Mammary epithelial cell (primary cell): ENCODE data around the gene RPA1.
"Not testable (repeated sequence)": the region's sequence is repeated elsewhere in the genome, so short reads cannot be mapped to it uniquely, and the experiment has no call there.

Experiments
- EZH2 ChIP-seq: IDR thresholded peaks from 2 replicates; pipeline ENCODE4 v1.6.1; 2012; ENCODE audit warnings: low read length, inconsistent platforms, borderline replicate concordance
- TF ChIP-seq, protein P1 (sequence below), 2 donors: IDR thresholded peaks in 1 of 2; conservative IDR thresholded peaks in 1 of 2; 2 replicates each; pipeline ENCODE4 v1.5.1; 2011 to 2012; ENCODE audit warnings: inconsistent platforms in 2 of 2, low read length in 2 of 2, mild to moderate bottlenecking in 2 of 2, control low read depth in 1 of 2, low read depth in 1 of 2; ENCODE audit not compliant: insufficient read depth in 1 of 2; ENCODE audit errors: extremely low read depth in 1 of 2

DNA sequence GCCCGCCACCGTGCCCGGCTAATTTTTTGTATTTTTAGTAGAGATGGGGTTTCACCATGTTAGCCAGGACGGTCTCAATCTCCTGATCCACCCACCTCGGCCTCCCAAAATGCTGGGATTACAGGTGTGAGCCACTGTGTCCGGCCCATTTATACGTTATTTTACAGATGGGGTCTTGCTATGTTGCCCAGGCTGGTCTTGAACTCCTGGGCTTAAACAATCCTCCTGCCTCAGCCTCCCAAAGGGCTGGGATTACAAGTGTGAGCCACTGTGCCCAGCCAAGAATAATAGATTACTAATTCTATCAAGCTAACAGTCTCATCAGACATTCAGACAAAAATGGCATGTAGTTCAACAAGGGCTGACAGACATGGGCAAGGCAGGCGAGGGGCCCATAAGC, 20.0 kb upstream of the RPA1 start:
- TF ChIP-seq EZH2, result not testable (repeated sequence)
- TF ChIP-seq, protein P1, sequence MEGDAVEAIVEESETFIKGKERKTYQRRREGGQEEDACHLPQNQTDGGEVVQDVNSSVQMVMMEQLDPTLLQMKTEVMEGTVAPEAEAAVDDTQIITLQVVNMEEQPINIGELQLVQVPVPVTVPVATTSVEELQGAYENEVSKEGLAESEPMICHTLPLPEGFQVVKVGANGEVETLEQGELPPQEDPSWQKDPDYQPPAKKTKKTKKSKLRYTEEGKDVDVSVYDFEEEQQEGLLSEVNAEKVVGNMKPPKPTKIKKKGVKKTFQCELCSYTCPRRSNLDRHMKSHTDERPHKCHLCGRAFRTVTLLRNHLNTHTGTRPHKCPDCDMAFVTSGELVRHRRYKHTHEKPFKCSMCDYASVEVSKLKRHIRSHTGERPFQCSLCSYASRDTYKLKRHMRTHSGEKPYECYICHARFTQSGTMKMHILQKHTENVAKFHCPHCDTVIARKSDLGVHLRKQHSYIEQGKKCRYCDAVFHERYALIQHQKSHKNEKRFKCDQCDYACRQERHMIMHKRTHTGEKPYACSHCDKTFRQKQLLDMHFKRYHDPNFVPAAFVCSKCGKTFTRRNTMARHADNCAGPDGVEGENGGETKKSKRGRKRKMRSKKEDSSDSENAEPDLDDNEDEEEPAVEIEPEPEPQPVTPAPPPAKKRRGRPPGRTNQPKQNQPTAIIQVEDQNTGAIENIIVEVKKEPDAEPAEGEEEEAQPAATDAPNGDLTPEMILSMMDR (conservative IDR thresholded peaks at IDR 0.05 in 1 of 2, IDR thresholded peaks at IDR 0.05 in 1 of 2; ENCODE audit: extremely low read depth in 1 of 2, insufficient read depth in 1 of 2, low read depth in 1 of 2, low read length in 2 of 2), result not testable (repeated sequence)
